Nephron progenitor cell (in vitro differentiated cells): ENCODE measurements around the gene KCNMA1.

ENCODE experiments used
- DNase-seq: peaks from one replicate; pipeline ENCODE4 v3.0.0; 2021
- H3K27ac Mint-ChIP-seq: 2 replicates; pipeline ENCODE4 v1.8.0; 2021; ENCODE audit warnings: mild to moderate bottlenecking, moderate library complexity, mixed read lengths
- H3K27me3 Mint-ChIP-seq: 2 replicates; pipeline ENCODE4 v1.8.0; 2021; ENCODE audit warnings: mild to moderate bottlenecking, low read depth, mixed read lengths; ENCODE audit not compliant: poor library complexity
- H3K36me3 Mint-ChIP-seq: 2 replicates; pipeline ENCODE4 v1.8.0; 2021; ENCODE audit warnings: low read depth, mixed read lengths
- H3K4me1 Mint-ChIP-seq: 2 replicates; pipeline ENCODE4 v1.8.0; 2021; ENCODE audit warnings: mixed read lengths
- H3K4me3 Mint-ChIP-seq: 2 replicates; pipeline ENCODE4 v1.8.0; 2021; ENCODE audit warnings: mild to moderate bottlenecking, moderate library complexity, mixed read lengths
- H3K9me3 Mint-ChIP-seq: 2 replicates; pipeline ENCODE4 v1.8.0; 2021; ENCODE audit warnings: mild to moderate bottlenecking, moderate library complexity, mixed read lengths
- CTCF ChIP-seq: fragments of 200-600 bp; sonication (generic); IDR thresholded peaks from 2 replicates; pipeline ENCODE4 v1.5.0; 2021; ENCODE audit warnings: antibody characterized with exemption

KCNMA1 gene

GRCh38 chr10:77478247-77478961 lies 159.2 kb downstream of the KCNMA1 start:
- H3K4me1 Mint-ChIP-seq: peaks cover 23% of the 10 kb centered on the region
- no peak overlapping the region for H3K27ac Mint-ChIP-seq
- no peaks in the 10 kb centered on the region for H3K36me3 Mint-ChIP-seq
- no peaks in the 10 kb centered on the region for H3K9me3 Mint-ChIP-seq
- H3K27me3 Mint-ChIP-seq: peaks cover 8% of the 10 kb centered on the region
- H3K4me3 Mint-ChIP-seq: no peak overlapping the region
- DNase-seq: no peak
- no peak for TF ChIP-seq CTCF

GRCh38 chr10:77475522-77475921 lies 162.1 kb downstream of the KCNMA1 start:
- TF ChIP-seq CTCF: no peak
- Mint-ChIP-seq H3K4me3 (no peak overlapping the region), H3K36me3 (no peaks in the 10 kb centered on the region), H3K27me3 (peaks cover 8% of the 10 kb centered on the region), H3K27ac (no peak overlapping the region), H3K4me1 (peaks cover 22% of the 10 kb centered on the region), H3K9me3 (no peaks in the 10 kb centered on the region)
- no peak for DNase-seq

GRCh38 chr10:77474939-77475338 lies 162.7 kb downstream of the KCNMA1 start:
- Mint-ChIP-seq H3K27me3 (peaks cover 8% of the 10 kb centered on the region), H3K36me3 (no peaks in the 10 kb centered on the region), H3K9me3 (no peaks in the 10 kb centered on the region), H3K27ac (no peak overlapping the region), H3K4me1 (peaks cover 16% of the 10 kb centered on the region), H3K4me3 (no peak overlapping the region)
- no peak for DNase-seq
- TF ChIP-seq CTCF: no peak

- no peak for DNase-seq
- no peak overlapping the region for H3K27ac Mint-ChIP-seq
- H3K4me1 Mint-ChIP-seq: peaks cover 10% of the 10 kb centered on the region
- TF ChIP-seq CTCF: no peak
- peaks cover 8% of the 10 kb centered on the region for H3K27me3 Mint-ChIP-seq
- H3K36me3 Mint-ChIP-seq: no peaks in the 10 kb centered on the region
- no peak overlapping the region for H3K4me3 Mint-ChIP-seq
- H3K9me3 Mint-ChIP-seq: no peaks in the 10 kb centered on the region
Observed at GRCh38 chr10:77474386-77474785, 163.2 kb downstream of the KCNMA1 start.

- H3K4me1 Mint-ChIP-seq: no peaks in the 10 kb centered on the region
- H3K36me3 Mint-ChIP-seq: no peaks in the 10 kb centered on the region
- H3K27me3 Mint-ChIP-seq: peaks cover 3% of the 10 kb centered on the region
- TF ChIP-seq CTCF: no peak
- no peak overlapping the region for H3K27ac Mint-ChIP-seq
- DNase-seq: no peak
- H3K4me3 Mint-ChIP-seq: no peak overlapping the region
- no peaks in the 10 kb centered on the region for H3K9me3 Mint-ChIP-seq
Observed at GRCh38 chr10:77472146-77472545, 165.5 kb downstream of the KCNMA1 start.

DNA sequence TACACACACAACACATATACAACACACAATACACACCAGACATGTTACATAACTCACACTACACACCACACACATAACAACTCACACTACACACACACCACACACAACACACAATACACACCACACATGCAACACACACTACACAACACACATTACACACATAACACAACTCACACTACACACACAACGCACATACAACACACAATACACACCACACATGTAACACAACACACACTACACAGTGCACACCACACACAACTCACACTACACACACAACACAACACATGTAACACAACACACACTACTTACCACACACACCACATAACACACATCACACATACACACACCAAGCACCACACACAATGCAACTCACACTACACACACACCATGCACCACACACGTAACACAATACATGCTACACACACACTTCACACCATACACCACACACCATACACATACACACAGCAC lies 166.5 kb downstream of the KCNMA1 start:
- Mint-ChIP-seq H3K36me3 (no peaks in the 10 kb centered on the region), H3K27ac (no peak overlapping the region), H3K9me3 (no peaks in the 10 kb centered on the region), H3K4me3 (no peak overlapping the region), H3K27me3 (no peaks in the 10 kb centered on the region), H3K4me1 (no peaks in the 10 kb centered on the region)
- no peak for DNase-seq
- no peak for TF ChIP-seq CTCF
